ENCODE data around the gene PTCD2.

Gene PTCD2

DNA sequence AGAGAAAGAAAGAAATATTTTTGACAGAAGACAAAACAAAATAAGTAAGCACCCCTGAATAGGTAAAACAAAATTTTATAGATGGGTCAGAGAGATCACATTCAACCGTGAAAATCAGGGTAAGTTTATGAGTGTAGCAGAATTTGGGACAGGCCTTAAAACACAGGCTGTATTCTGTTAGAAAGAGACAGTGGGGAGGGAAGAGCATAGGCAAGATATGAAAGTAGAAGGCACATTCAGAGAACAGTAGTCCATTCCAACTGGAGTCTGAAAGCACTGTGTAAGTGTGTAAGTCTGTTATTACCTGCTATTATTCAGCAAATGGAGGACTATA lies 38.8 kb upstream of the PTCD2 start:
- TF ChIP-seq, protein P1, sequence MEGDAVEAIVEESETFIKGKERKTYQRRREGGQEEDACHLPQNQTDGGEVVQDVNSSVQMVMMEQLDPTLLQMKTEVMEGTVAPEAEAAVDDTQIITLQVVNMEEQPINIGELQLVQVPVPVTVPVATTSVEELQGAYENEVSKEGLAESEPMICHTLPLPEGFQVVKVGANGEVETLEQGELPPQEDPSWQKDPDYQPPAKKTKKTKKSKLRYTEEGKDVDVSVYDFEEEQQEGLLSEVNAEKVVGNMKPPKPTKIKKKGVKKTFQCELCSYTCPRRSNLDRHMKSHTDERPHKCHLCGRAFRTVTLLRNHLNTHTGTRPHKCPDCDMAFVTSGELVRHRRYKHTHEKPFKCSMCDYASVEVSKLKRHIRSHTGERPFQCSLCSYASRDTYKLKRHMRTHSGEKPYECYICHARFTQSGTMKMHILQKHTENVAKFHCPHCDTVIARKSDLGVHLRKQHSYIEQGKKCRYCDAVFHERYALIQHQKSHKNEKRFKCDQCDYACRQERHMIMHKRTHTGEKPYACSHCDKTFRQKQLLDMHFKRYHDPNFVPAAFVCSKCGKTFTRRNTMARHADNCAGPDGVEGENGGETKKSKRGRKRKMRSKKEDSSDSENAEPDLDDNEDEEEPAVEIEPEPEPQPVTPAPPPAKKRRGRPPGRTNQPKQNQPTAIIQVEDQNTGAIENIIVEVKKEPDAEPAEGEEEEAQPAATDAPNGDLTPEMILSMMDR (IDR thresholded peaks at IDR 0.05; ENCODE audit: low read depth, low read length), result no peak
- H3K4me3 ChIP-seq (ENCODE audit: low read depth, low read length), result no peak overlapping the region

- TF ChIP-seq, protein P1 (IDR thresholded peaks at IDR 0.05; ENCODE audit: low read depth, low read length), result no peak
- H3K4me3 ChIP-seq (ENCODE audit: low read depth, low read length), result no peak overlapping the region
Measured at GRCh38 chr5:72281764-72282499, 38.2 kb upstream of the PTCD2 start.

- TF ChIP-seq, protein P1 (IDR thresholded peaks at IDR 0.05; ENCODE audit: low read depth, low read length), result no peak
- no peak overlapping the region for H3K4me3 ChIP-seq (ENCODE audit: low read depth, low read length)
Measured at GRCh38 chr5:72282878-72283277, 37.3 kb upstream of the PTCD2 start.

DNA sequence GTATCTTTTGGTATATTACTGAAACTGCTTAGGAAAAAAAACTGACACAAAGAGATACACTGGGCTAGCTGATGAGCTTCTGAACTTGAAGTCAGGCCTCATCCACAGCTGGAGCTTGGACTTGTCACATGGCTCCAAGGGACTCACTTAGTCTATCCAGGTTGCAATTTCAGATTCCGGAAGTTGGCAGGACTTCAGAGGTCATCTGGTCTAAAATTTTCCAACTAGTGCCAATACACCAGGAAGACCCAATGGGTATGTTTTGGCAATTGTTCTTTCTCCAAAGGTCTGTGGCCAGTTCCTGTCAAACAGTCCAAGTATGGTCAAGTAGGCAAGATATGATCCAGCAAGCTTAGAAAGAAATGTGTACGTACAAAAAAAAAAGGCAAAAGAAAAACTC lies 36.8 kb upstream of the PTCD2 start:
- H3K4me3 ChIP-seq (ENCODE audit: low read depth, low read length), result no peak overlapping the region
- TF ChIP-seq, protein P1 (IDR thresholded peaks at IDR 0.05; ENCODE audit: low read depth, low read length), result no peak

DNA sequence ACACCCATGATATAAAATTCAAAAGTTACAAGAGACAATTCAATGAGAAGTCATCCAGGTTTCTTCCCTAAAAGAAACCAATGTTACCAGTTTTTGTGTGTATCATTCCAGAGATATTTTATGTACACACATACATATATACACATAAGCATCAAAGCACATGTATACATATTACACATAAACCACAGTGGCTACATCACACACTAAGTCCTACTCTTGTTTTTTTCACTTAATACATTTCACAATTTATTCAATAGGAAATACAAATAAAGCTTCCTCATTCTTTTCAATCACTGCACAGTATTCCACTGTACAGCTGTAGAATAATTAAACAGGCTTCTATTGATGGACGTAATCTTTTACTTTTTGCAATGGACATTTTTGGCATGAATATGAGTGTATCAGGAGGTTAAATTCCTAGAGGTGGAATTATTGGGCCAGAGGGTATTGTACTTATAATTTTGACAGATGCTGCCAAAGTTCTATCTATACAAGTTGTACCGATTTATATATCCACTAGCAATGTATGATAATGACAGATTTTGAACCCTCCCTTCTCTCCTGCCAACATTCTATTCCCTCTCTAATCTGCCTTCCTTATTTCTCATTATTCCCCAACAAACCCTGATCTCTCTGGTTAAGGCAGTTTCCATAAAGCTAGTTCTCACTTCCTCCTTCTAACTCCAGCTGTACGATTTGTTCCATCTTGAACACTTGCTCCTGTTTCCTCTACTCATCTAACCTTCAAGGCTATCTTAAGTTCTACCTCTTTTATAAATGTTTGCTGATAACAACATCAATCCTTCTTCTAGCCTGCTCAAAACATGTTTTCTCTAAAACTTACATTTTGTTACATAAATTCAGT lies 35.4 kb upstream of the PTCD2 start:
- H3K4me3 ChIP-seq (ENCODE audit: low read depth, low read length), result no peak overlapping the region
- TF ChIP-seq, protein P1 (IDR thresholded peaks at IDR 0.05; ENCODE audit: low read depth, low read length), result no peak

- H3K4me3 ChIP-seq (ENCODE audit: low read depth, low read length), result no peak overlapping the region
- TF ChIP-seq, protein P1 (IDR thresholded peaks at IDR 0.05; ENCODE audit: low read depth, low read length), result no peak
Measured at GRCh38 chr5:72285424-72285821, 34.8 kb upstream of the PTCD2 start.

- TF ChIP-seq, protein P1 (IDR thresholded peaks at IDR 0.05; ENCODE audit: low read depth, low read length), result no peak
- no peak overlapping the region for H3K4me3 ChIP-seq (ENCODE audit: low read depth, low read length)
Measured at GRCh38 chr5:72286798-72287197, 33.4 kb upstream of the PTCD2 start.
